NCI-H748 (cell line): ENCODE measurements around the gene RELL1.

ENCODE experiments used
- DNase-seq: peaks from one replicate; lab custom pipeline; 2025; ENCODE audit not compliant: unreplicated experiment; lab: John Stamatoyannopoulos, UW

Gene RELL1

GRCh38 chr4:37667197-37668100 is 18.7 kb downstream of the RELL1 start:
- no peak for DNase-seq

GRCh38 chr4:37666625-37667071 is 19.5 kb downstream of the RELL1 start:
- no peak for DNase-seq

GRCh38 chr4:37665333-37666320 is 20.5 kb downstream of the RELL1 start:
- DNase-seq: no peak

GRCh38 chr4:37664696-37665095 is 21.5 kb downstream of the RELL1 start:
- DNase-seq: no peak

- DNase-seq: no peak
These were observed 22.6 kb downstream of the RELL1 start for GRCh38 chr4:37663552-37663951.

- no peak for DNase-seq
These were observed 23.2 kb downstream of the RELL1 start for GRCh38 chr4:37662861-37663390.

- no peak for DNase-seq
These were observed 23.9 kb downstream of the RELL1 start for GRCh38 chr4:37662251-37662650.

- DNase-seq: no peak
These were observed 24.4 kb downstream of the RELL1 start for GRCh38 chr4:37661772-37662171.

- DNase-seq: no peak
These were observed 26.5 kb downstream of the RELL1 start for GRCh38 chr4:37659696-37660095.

GRCh38 chr4:37656649-37657048 is 29.5 kb downstream of the RELL1 start:
- no peak for DNase-seq

- DNase-seq: no peak
These were observed 32.6 kb downstream of the RELL1 start for GRCh38 chr4:37653601-37654000.

GRCh38 chr4:37652747-37653527 is 33.2 kb downstream of the RELL1 start:
- DNase-seq: no peak

GRCh38 chr4:37651781-37652377 is 34.3 kb downstream of the RELL1 start:
- no peak for DNase-seq

- DNase-seq: no peak
These were observed 35.7 kb downstream of the RELL1 start for GRCh38 chr4:37650481-37650880.

- DNase-seq: no peak
These were observed 36.9 kb downstream of the RELL1 start for GRCh38 chr4:37649268-37649667.

- peak; percentile 47 for DNase-seq
These were observed 37.9 kb downstream of the RELL1 start for GRCh38 chr4:37648084-37648817.

- DNase-seq: no peak
These were observed 39.9 kb downstream of the RELL1 start for GRCh38 chr4:37646247-37646646.

- DNase-seq: no peak
These were observed 40.4 kb downstream of the RELL1 start for GRCh38 chr4:37645736-37646135.

GRCh38 chr4:37644962-37645361 is 41.2 kb downstream of the RELL1 start:
- DNase-seq: no peak
